Tibial nerve (tissue), 4 donors: ENCODE data around the gene CLDN34. TPM values are rescaled to one million over a fixed set of nuclear protein-coding genes. Genes with fewer than 3 reads are reported as not detected.

Experiments
- DNase-seq, 2 donors: peaks; one replicate each; pipeline ENCODE4 v3.0.0-alpha.2; 2019; ENCODE audit warnings: low spot score in 2 of 2
- H3K27ac ChIP-seq, 4 donors: fragments of 200-600 bp; sonication (generic) in 3 of 4; one replicate each; pipeline ENCODE4 v1.5.1; 2017 to 2019; ENCODE audit warnings: mild to moderate bottlenecking in 1 of 4
- H3K27me3 ChIP-seq, 2 donors: fragments of 200-600 bp; sonication (generic) in 1 of 2; one replicate each; pipeline versions ENCODE4 v1.5.1 to v1.6.0; 2017 to 2019
- H3K36me3 ChIP-seq, 3 donors: fragments of 200-600 bp; sonication (generic); one replicate each; pipeline ENCODE4 v1.5.1; 2018 to 2019
- H3K4me1 ChIP-seq, 4 donors: fragments of 200-600 bp; sonication (generic) in 3 of 4; one replicate each; pipeline ENCODE4 v1.5.1; 2017 to 2019
- H3K4me3 ChIP-seq, 4 donors: fragments of 200-600 bp; sonication (generic) in 3 of 4; one replicate each; pipeline ENCODE4 v1.5.1; 2017 to 2019; ENCODE audit warnings: mild to moderate bottlenecking in 1 of 4, moderate library complexity in 1 of 4
- H3K9me3 ChIP-seq, 4 donors: fragments of 200-600 bp; sonication (generic) in 3 of 4; one replicate each; pipeline ENCODE4 v1.5.1; 2017 to 2019
- EP300 ChIP-seq, 2 donors: sonication (generic); formaldehyde crosslinking; IDR thresholded peaks; one replicate each; pipeline ENCODE4 v1.6.1; 2017; ENCODE audit warnings: antibody characterized with exemption in 2 of 2, mild to moderate bottlenecking in 1 of 2
- POLR2A ChIP-seq, 2 donors: fragments of 450-650 bp; IDR thresholded peaks; one replicate each; pipeline ENCODE4 v1.6.1; 2017; ENCODE audit warnings: antibody characterized with exemption in 2 of 2, mild to moderate bottlenecking in 2 of 2, moderate library complexity in 2 of 2
- WGBS, 2 donors: methylation state at CpG; one replicate each; pipeline ENCODE4 v1.1.5; 2018; 5-methylcytosine and 5-hydroxymethylcytosine counted together
- total RNA-seq, 4 donors: library from RNA; depleted of rRNA; stranded (reverse); fragments of >200 nt; gene quantifications; one replicate each; pipeline ENCODE4 v1.1.0, GENCODE V29; 2016
- TF ChIP-seq, protein P1 (sequence below), 5 experiments: fragments of 200-600 bp in 3 of 5; fragments of 450-650 bp in 2 of 5; sonication (generic) in 3 of 5; IDR thresholded peaks; one replicate each; pipeline ENCODE4 v1.5.1; 2016 to 2019; ENCODE audit warnings: antibody characterized with exemption in 5 of 5, mild to moderate bottlenecking in 3 of 5, moderate library complexity in 2 of 5

The CLDN34 gene
- total RNA-seq, 4 donors from 2014 or later = not detected

GRCh38 chrX:9940421-9940820 lies 26.7 kb upstream of the CLDN34 start:
- no peak overlapping the region for H3K4me3 ChIP-seq
- H3K4me1 ChIP-seq = no peaks in the 10 kb centered on the region
- no peak overlapping the region for H3K27ac ChIP-seq
- TF ChIP-seq EP300 (IDR thresholded peaks at IDR 0.05) = no peak
- TF ChIP-seq POLR2A (IDR thresholded peaks at IDR 0.05) = no peak
- TF ChIP-seq, protein P1, sequence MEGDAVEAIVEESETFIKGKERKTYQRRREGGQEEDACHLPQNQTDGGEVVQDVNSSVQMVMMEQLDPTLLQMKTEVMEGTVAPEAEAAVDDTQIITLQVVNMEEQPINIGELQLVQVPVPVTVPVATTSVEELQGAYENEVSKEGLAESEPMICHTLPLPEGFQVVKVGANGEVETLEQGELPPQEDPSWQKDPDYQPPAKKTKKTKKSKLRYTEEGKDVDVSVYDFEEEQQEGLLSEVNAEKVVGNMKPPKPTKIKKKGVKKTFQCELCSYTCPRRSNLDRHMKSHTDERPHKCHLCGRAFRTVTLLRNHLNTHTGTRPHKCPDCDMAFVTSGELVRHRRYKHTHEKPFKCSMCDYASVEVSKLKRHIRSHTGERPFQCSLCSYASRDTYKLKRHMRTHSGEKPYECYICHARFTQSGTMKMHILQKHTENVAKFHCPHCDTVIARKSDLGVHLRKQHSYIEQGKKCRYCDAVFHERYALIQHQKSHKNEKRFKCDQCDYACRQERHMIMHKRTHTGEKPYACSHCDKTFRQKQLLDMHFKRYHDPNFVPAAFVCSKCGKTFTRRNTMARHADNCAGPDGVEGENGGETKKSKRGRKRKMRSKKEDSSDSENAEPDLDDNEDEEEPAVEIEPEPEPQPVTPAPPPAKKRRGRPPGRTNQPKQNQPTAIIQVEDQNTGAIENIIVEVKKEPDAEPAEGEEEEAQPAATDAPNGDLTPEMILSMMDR (IDR thresholded peaks at IDR 0.05) = no peak
- 84 to 90% methylated on average over 4 to 14 of the region's 14 CpGs for WGBS, 2 donors
- H3K27me3 ChIP-seq = no peaks in the 10 kb centered on the region
- H3K36me3 ChIP-seq = no peaks in the 10 kb centered on the region
- DNase-seq = no peak
- no peaks in the 10 kb centered on the region for H3K9me3 ChIP-seq

DNA sequence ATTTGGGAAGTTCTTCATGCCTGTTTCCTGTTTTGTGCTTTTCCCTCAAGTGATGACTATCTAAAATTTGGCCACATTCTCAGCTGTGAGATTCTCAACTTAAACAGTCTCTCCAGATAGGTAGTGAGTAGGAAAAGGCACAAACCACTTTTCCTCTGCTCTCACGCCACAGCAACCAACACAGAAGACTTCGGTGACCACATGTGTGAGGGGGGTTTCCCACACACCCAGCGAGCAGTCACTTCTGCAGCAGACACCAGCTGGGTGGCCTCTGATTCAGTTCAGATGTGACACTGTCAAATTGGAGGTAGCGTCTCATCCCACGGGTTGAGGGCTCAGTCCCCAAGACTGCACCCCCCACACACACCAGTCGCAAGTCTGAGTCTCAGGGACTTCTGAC lies 25.1 kb upstream of the CLDN34 start:
- 86 to 92% methylated on average over 6 of the region's 6 CpGs for WGBS, 2 donors
- H3K27me3 ChIP-seq = no peaks in the 10 kb centered on the region
- no peaks in the 10 kb centered on the region for H3K9me3 ChIP-seq
- DNase-seq = no peak
- no peaks in the 10 kb centered on the region for H3K36me3 ChIP-seq
- H3K4me1 ChIP-seq = no peaks in the 10 kb centered on the region
- H3K27ac ChIP-seq = no peak overlapping the region
- no peak for TF ChIP-seq POLR2A (IDR thresholded peaks at IDR 0.05)
- no peak for TF ChIP-seq EP300 (IDR thresholded peaks at IDR 0.05)
- TF ChIP-seq, protein P1 (IDR thresholded peaks at IDR 0.05) = no peak
- H3K4me3 ChIP-seq = no peak overlapping the region

GRCh38 chrX:9943420-9943819 lies 23.7 kb upstream of the CLDN34 start:
- H3K27me3 ChIP-seq = no peaks in the 10 kb centered on the region

DNA sequence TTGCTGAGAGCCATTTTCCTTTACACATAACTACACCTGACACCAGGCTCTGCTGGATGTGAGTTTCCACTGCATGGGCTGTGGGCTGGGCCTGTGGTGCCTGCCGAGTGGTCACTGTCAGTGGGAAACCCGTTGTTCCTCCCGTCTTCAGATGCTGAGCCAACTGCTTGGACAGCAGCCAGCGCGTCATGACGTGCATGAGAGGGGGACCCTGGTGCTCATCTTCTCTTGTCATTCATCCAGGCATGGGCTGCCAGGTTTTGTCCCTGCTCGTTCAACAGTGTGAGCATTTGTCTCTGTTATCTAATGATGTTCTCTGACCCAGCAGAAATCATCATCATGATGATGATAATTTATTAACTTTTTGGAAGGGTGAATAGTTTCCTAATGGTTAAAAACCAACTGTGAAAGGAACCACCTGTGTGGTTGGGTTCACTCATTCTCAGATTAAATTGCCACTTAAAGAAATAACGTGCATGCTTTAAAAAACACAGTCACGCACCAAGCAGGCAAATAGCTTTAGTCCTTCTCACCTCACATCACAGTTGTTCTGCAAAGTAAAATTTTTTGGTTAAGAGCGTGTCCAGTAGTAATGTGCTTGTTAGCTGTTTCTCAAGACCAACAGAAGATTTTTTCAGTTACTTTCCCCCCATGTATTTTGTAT lies 19.9 kb upstream of the CLDN34 start:
- H3K9me3 ChIP-seq = no peaks in the 10 kb centered on the region
- no peak for DNase-seq
- no peak overlapping the region for H3K27ac ChIP-seq
- H3K36me3 ChIP-seq = no peaks in the 10 kb centered on the region
- no peak overlapping the region for H3K4me3 ChIP-seq
- H3K4me1 ChIP-seq = no peaks in the 10 kb centered on the region
- TF ChIP-seq, protein P1 (IDR thresholded peaks at IDR 0.05) = no peak
- TF ChIP-seq EP300 (IDR thresholded peaks at IDR 0.05) (no peak), POLR2A (IDR thresholded peaks at IDR 0.05) (no peak)
- H3K27me3 ChIP-seq = no peaks in the 10 kb centered on the region
- WGBS, 2 donors = 73 to 83% methylated on average over 10 of the region's 10 CpGs

More at GRCh38 chrX:9943420-9943819, 23.7 kb upstream of the CLDN34 start:
- no peaks in the 10 kb centered on the region for H3K36me3 ChIP-seq
- TF ChIP-seq, protein P1 (IDR thresholded peaks at IDR 0.05) = no peak
- TF ChIP-seq POLR2A (IDR thresholded peaks at IDR 0.05) (no peak), EP300 (IDR thresholded peaks at IDR 0.05) (no peak)
- no peaks in the 10 kb centered on the region for H3K9me3 ChIP-seq
- no peaks in the 10 kb centered on the region for H3K4me1 ChIP-seq
- WGBS, 2 donors = 91 to 97% methylated on average over 5 of the region's 5 CpGs
- no peak overlapping the region for H3K27ac ChIP-seq
- no peak overlapping the region for H3K4me3 ChIP-seq
- DNase-seq = no peak

- H3K27ac ChIP-seq = no peak overlapping the region
- no peak for DNase-seq
- H3K27me3 ChIP-seq = no peaks in the 10 kb centered on the region
- H3K4me3 ChIP-seq = no peak overlapping the region
- H3K9me3 ChIP-seq = peaks cover 0 to 7% (median 0%) of the 10 kb centered on the region in 4 donors
- WGBS, 2 donors = 77 to 87% methylated on average over 9 of the region's 9 CpGs
- TF ChIP-seq POLR2A (IDR thresholded peaks at IDR 0.05) = no peak
- TF ChIP-seq, protein P1 (IDR thresholded peaks at IDR 0.05) = no peak
- no peak for TF ChIP-seq EP300 (IDR thresholded peaks at IDR 0.05)
- H3K4me1 ChIP-seq = no peaks in the 10 kb centered on the region
- no peaks in the 10 kb centered on the region for H3K36me3 ChIP-seq
These were observed 18.8 kb upstream of the CLDN34 start for GRCh38 chrX:9948406-9948805.
